ENCODE measurements around the gene TCAP.

Gene TCAP

GRCh38 chr17:39676198-39676819 is 11.2 kb downstream of the TCAP start:
- in situ Hi-C loops (cut with HindIII; ENCODE audit: low pct_unique_long_range_greater_than_20kb, low sequenced_read_pairs), result no loop called here
- DNase-seq (ENCODE audit: low read depth in 1 of 2, low spot score in 1 of 2), result peak; percentile 72 to 92
- no peak for TF ChIP-seq JUND (IDR thresholded peaks at IDR 0.05; ENCODE audit: low read depth)

DNA sequence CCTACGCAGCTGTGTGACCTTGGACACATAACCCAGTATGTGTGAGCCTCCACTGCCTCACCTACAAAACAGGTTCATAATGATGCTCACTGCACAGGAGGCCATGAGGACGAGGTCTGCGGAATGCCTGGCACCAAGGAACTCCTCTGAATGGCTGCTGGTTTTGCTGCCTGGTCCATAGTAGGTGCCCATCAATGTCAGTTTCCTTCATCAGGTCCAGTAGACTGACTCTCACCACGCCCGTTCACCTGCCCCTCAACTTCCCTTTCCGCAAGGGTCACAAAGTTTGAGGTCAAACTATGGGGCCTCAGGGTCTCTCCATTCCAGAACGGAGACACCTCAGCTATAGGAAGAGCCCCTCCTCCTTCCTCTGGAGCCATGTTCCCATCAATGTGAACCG is 11.9 kb downstream of the TCAP start:
- no peak for DNase-seq (ENCODE audit: low read depth in 1 of 2, low spot score in 1 of 2)
- no peak for TF ChIP-seq JUND (IDR thresholded peaks at IDR 0.05; ENCODE audit: low read depth)
- in situ Hi-C loops (cut with HindIII; ENCODE audit: low pct_unique_long_range_greater_than_20kb, low sequenced_read_pairs), result no loop called here

GRCh38 chr17:39677542-39678339 is 12.6 kb downstream of the TCAP start:
- DNase-seq (ENCODE audit: low read depth in 1 of 2, low spot score in 1 of 2), result no peak
- no peak for TF ChIP-seq JUND (IDR thresholded peaks at IDR 0.05; ENCODE audit: low read depth)
- in situ Hi-C loops (cut with HindIII; ENCODE audit: low pct_unique_long_range_greater_than_20kb, low sequenced_read_pairs), result no loop called here

- no peak for TF ChIP-seq JUND (IDR thresholded peaks at IDR 0.05; ENCODE audit: low read depth)
- no peak for DNase-seq (ENCODE audit: low read depth in 1 of 2, low spot score in 1 of 2)
- in situ Hi-C loops (cut with HindIII; ENCODE audit: low pct_unique_long_range_greater_than_20kb, low sequenced_read_pairs), result no loop called here
Observed at GRCh38 chr17:39678340-39679116, 13.4 kb downstream of the TCAP start.

DNA sequence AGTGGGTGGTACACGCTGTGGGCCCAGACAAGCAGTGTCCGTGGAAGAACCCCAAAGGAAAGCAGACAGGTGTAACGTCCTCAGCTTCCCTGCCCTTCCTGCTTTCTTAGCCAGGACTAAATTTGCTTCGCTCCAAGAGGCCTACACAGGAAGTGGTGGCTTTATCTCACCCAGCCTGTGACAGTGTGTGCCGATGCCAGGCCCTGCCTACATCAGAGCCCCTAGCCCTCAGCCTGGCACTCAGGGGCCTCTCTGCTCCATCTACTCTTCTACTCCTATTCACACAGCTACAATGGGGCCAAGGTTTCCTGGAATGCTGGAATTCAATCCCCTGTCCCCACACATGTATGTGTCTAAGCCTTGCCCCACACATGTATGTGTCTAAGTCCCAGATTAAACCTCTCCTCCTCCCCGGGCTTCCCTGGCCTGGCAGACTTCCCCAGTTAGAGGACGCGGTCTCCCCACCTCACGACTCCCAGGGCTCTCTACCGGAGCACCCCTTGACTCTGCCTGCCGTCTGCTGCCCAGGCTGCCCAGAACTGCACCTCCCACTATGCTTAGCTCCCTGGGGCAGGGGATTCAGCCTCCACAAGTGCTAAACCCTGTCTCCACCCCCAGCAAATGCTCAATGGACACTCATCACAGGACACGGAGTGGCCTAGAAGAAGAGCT is 14.5 kb downstream of the TCAP start:
- in situ Hi-C loops (cut with HindIII; ENCODE audit: low pct_unique_long_range_greater_than_20kb, low sequenced_read_pairs), result no loop called here
- TF ChIP-seq JUND (IDR thresholded peaks at IDR 0.05; ENCODE audit: low read depth), result no peak

GRCh38 chr17:39683295-39683939 is 18.3 kb downstream of the TCAP start:
- TF ChIP-seq JUND (IDR thresholded peaks at IDR 0.05; ENCODE audit: low read depth), result no peak
- DNase-seq (ENCODE audit: low read depth in 1 of 2, low spot score in 1 of 2), result peak in 1 of 2 experiments; percentile 54
- in situ Hi-C loops (cut with HindIII; ENCODE audit: low pct_unique_long_range_greater_than_20kb, low sequenced_read_pairs), result no loop called here

More for the DNA sequence above, 14.5 kb downstream of the TCAP start:
- no peak for DNase-seq (ENCODE audit: low read depth in 1 of 2, low spot score in 1 of 2)

DNA sequence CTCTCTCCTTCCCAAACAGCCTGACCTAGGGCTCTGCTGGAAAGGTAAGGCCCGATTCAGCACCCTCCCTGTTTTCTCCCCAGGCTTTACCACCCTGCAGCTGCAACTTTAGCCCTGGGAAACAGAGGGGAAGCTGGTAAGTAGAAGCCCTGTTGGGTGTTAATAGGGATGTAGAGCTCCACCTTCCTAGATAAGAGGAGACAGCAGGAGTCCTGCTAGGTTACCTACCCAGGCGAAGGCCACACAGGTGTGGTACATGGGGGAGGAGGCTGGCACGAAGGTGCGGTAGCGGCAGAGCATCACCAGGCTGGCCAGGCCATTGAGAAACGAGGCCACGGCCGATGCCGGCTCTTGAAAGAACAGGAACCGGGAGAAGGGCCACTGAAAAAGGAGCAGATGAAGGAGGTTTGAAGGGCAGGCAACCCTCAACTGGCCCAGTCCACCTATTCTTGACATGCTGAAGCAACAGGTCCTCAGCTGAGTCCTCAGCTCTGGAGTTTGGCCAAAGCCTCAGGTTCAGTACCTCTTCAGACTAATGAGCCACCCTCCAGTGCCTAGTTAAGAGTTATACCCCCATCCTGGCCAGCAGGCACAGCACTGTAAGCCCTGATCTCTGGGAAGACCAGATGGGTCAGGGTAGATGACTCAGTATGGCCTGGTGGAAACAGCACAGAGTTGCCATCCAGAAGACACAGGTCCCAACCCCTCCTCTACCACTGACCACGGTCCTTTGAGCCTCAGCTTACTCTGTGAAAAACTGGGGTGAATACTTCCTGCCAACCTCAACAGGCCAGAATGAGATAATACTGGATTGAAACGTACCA is 19.4 kb downstream of the TCAP start:
- TF ChIP-seq JUND (IDR thresholded peaks at IDR 0.05; ENCODE audit: low read depth), result no peak
- no peak for DNase-seq (ENCODE audit: low read depth in 1 of 2, low spot score in 1 of 2)
- in situ Hi-C loops (cut with HindIII; ENCODE audit: low pct_unique_long_range_greater_than_20kb, low sequenced_read_pairs), result no loop called here

- peak in 1 of 2 experiments; percentile 85 for DNase-seq (ENCODE audit: low read depth in 1 of 2, low spot score in 1 of 2)
- in situ Hi-C loops (cut with HindIII; ENCODE audit: low pct_unique_long_range_greater_than_20kb, low sequenced_read_pairs), result no loop called here
- TF ChIP-seq JUND (IDR thresholded peaks at IDR 0.05; ENCODE audit: low read depth), result no peak
Observed at GRCh38 chr17:39687101-39687545, 22.0 kb downstream of the TCAP start.

- peak; percentile 92 to 97 for DNase-seq (ENCODE audit: low read depth in 1 of 2, low spot score in 1 of 2)
- no peak for TF ChIP-seq JUND (IDR thresholded peaks at IDR 0.05; ENCODE audit: low read depth)
- in situ Hi-C loops (cut with HindIII; ENCODE audit: low pct_unique_long_range_greater_than_20kb, low sequenced_read_pairs), result no loop called here
Observed at GRCh38 chr17:39687546-39688474, 22.7 kb downstream of the TCAP start, which contains the start of gene PGAP3. Gene PGAP3, minus strand, starts transcription at chr17:39688057. Its CDS starts 43 bp downstream, at chr17:39688014.

- DNase-seq (ENCODE audit: low read depth in 1 of 2, low spot score in 1 of 2), result no peak
- no peak for TF ChIP-seq JUND (IDR thresholded peaks at IDR 0.05; ENCODE audit: low read depth)
- in situ Hi-C loops (cut with HindIII; ENCODE audit: low pct_unique_long_range_greater_than_20kb, low sequenced_read_pairs), result no loop called here
Observed at GRCh38 chr17:39688475-39688835, 23.3 kb downstream of the TCAP start.

Data from T47D (cell line).